Trophoblast cell (in vitro differentiated cells and primary cell): ENCODE results near the gene CD6.

Source experiments
- DNase-seq, 2 donors: peaks; one replicate each; pipeline ENCODE4 v3.0.0-alpha.2; 2016
- H2AFZ ChIP-seq: 2 replicates; pipeline ENCODE4 v1.6.1; 2013; ENCODE audit warnings: low read length, moderate library complexity, mild to moderate bottlenecking; ENCODE audit not compliant: insufficient read depth, poor library complexity
- H2AK5ac ChIP-seq: 2 replicates; pipeline ENCODE4 v1.6.1; 2013; ENCODE audit warnings: mild to moderate bottlenecking, low read length
- H2BK120ac ChIP-seq: 2 replicates; pipeline ENCODE4 v1.6.1; 2013; ENCODE audit warnings: low read length, mild to moderate bottlenecking, moderate library complexity; ENCODE audit not compliant: insufficient read depth, poor library complexity
- H2BK12ac ChIP-seq: 2 replicates; pipeline ENCODE4 v1.6.1; 2013; ENCODE audit warnings: mild to moderate bottlenecking, low read length, moderate library complexity
- H2BK5ac ChIP-seq: 2 replicates; pipeline ENCODE4 v1.6.1; 2013; ENCODE audit warnings: low read length, low read depth, moderate library complexity, mild to moderate bottlenecking; ENCODE audit not compliant: poor library complexity
- H3K14ac ChIP-seq: 2 replicates; pipeline ENCODE4 v1.6.1; 2013; ENCODE audit warnings: mild to moderate bottlenecking, low read length
- H3K18ac ChIP-seq: 2 replicates; pipeline ENCODE4 v1.6.1; 2013; ENCODE audit warnings: mild to moderate bottlenecking, low read length
- H3K23ac ChIP-seq: 2 replicates; pipeline ENCODE4 v1.6.1; 2013; ENCODE audit warnings: low read length
- H3K27ac ChIP-seq: 2 replicates; pipeline ENCODE4 v1.5.1; 2013; ENCODE audit warnings: low read depth, mild to moderate bottlenecking, inconsistent platforms, low read length, moderate library complexity
- H3K27me3 ChIP-seq: 2 replicates; pipeline ENCODE4 v1.6.1; 2013; ENCODE audit warnings: inconsistent platforms, mild to moderate bottlenecking, low read length, moderate library complexity; ENCODE audit not compliant: insufficient read depth
- H3K36me3 ChIP-seq, 2 experiments: 1 replicate in 1 of 2; 2 replicates in 1 of 2; pipeline ENCODE4 v1.6.1; 2013; ENCODE audit warnings: low read length in 2 of 2, mild to moderate bottlenecking in 2 of 2, moderate library complexity in 1 of 2; ENCODE audit not compliant: insufficient read depth in 2 of 2, control insufficient read depth in 1 of 2
- H3K4ac ChIP-seq: 2 replicates; pipeline ENCODE4 v1.6.1; 2013; ENCODE audit warnings: low read depth, mild to moderate bottlenecking, low read length, moderate library complexity
- H3K4me1 ChIP-seq, 2 experiments: 1 replicate in 1 of 2; 2 replicates in 1 of 2; pipeline ENCODE4 v1.6.1; 2013; ENCODE audit warnings: low read length in 2 of 2, mild to moderate bottlenecking in 2 of 2, moderate library complexity in 1 of 2; ENCODE audit not compliant: insufficient read depth in 2 of 2, control insufficient read depth in 1 of 2
- H3K4me2 ChIP-seq: 2 replicates; pipeline ENCODE4 v1.6.1; 2013; ENCODE audit warnings: inconsistent platforms, mild to moderate bottlenecking, low read length, moderate library complexity
- H3K4me3 ChIP-seq: 2 replicates; pipeline ENCODE4 v1.5.1; 2013; ENCODE audit warnings: mild to moderate bottlenecking, low read depth, low read length, inconsistent platforms
- H3K79me1 ChIP-seq: one replicate; pipeline ENCODE4 v1.6.1; 2013; ENCODE audit warnings: low read length
- H3K79me2 ChIP-seq: 2 replicates; pipeline ENCODE4 v1.6.1; 2013; ENCODE audit warnings: low read length, mild to moderate bottlenecking; ENCODE audit not compliant: control insufficient read depth, insufficient read depth, poor library complexity
- H3K9ac ChIP-seq: 2 replicates; pipeline ENCODE4 v1.6.1; 2013; ENCODE audit warnings: mild to moderate bottlenecking, low read length
- H3K9me3 ChIP-seq: 2 replicates; pipeline ENCODE4 v1.6.1; 2013; ENCODE audit warnings: low read depth, mild to moderate bottlenecking, control low read depth, inconsistent platforms, low read length; ENCODE audit not compliant: insufficient read depth
- H4K12ac ChIP-seq: 2 replicates; pipeline ENCODE4 v1.6.1; 2013; ENCODE audit warnings: low read depth, mild to moderate bottlenecking, low read length, moderate library complexity
- H4K8ac ChIP-seq: 2 replicates; pipeline ENCODE4 v1.6.1; 2013; ENCODE audit warnings: low read depth, mild to moderate bottlenecking, low read length, moderate library complexity
- H4K91ac ChIP-seq: one replicate; pipeline ENCODE4 v1.6.1; 2013; ENCODE audit warnings: low read depth, mild to moderate bottlenecking, low read length, moderate library complexity
- WGBS: extraction: QIAGEN DNeasy Blood & Tissue Kit; methylation state at CpG from one replicate; pipeline ENCODE4 v1.1.7; 2013; ENCODE audit warnings: missing lambda C conversion rate; ENCODE audit not compliant: insufficient read length, insufficient coverage; ENCODE audit errors: extremely low coverage; 5-methylcytosine and 5-hydroxymethylcytosine counted together

CD6 gene

GRCh38 chr11:61054927-61055562, 83.6 kb downstream of the CD6 start:
- Histone ChIP-seq H3K36me3 (no peaks in the 10 kb centered on the region), H3K4me1 (no peaks in the 10 kb centered on the region), H3K27ac (no peak overlapping the region), H2BK12ac (no peak overlapping the region), H4K8ac (no peak overlapping the region), H2AK5ac (no peak overlapping the region), H3K27me3 (no peaks in the 10 kb centered on the region), H4K12ac (no peak overlapping the region), H3K79me1 (no peaks in the 10 kb centered on the region), H3K23ac (no peak overlapping the region), H3K9me3 (no peaks in the 10 kb centered on the region), H3K4me2 (no peak overlapping the region), H3K14ac (no peak overlapping the region), H2AFZ (no peak overlapping the region), H3K4me3 (no peak overlapping the region), H3K18ac (no peak overlapping the region), H2BK5ac (no peak overlapping the region), H3K79me2 (no peaks in the 10 kb centered on the region), H4K91ac (no peak overlapping the region), H3K9ac (no peak overlapping the region), H3K4ac (no peak overlapping the region), H2BK120ac (no peak overlapping the region)
- DNase-seq = no peak
- no CpG with 5 or more reads among the region's 16 CpGs for WGBS

- H3K36me3 ChIP-seq = no peaks in the 10 kb centered on the region
- no peak overlapping the region for H3K14ac ChIP-seq
- no peaks in the 10 kb centered on the region for H3K27me3 ChIP-seq
- no peaks in the 10 kb centered on the region for H3K4me1 ChIP-seq
- no peak overlapping the region for H4K12ac ChIP-seq
- no peak overlapping the region for H3K27ac ChIP-seq
- H2AK5ac ChIP-seq = no peak overlapping the region
- no peaks in the 10 kb centered on the region for H3K9me3 ChIP-seq
- H3K23ac ChIP-seq = no peak overlapping the region
- no peak overlapping the region for H4K8ac ChIP-seq
- no CpG with 5 or more reads among the region's 8 CpGs for whole genome bisulfite sequencing
- no peak overlapping the region for H4K91ac ChIP-seq
- no peak overlapping the region for H2BK120ac ChIP-seq
- H3K4me2 ChIP-seq = no peak overlapping the region
- no peaks in the 10 kb centered on the region for H3K79me1 ChIP-seq
- no peaks in the 10 kb centered on the region for H3K79me2 ChIP-seq
- no peak for DNase-seq
- no peak overlapping the region for H3K4ac ChIP-seq
- no peak overlapping the region for H3K9ac ChIP-seq
- H2BK12ac ChIP-seq = no peak overlapping the region
- H2AFZ ChIP-seq = no peak overlapping the region
- H2BK5ac ChIP-seq = no peak overlapping the region
- no peak overlapping the region for H3K4me3 ChIP-seq
- no peak overlapping the region for H3K18ac ChIP-seq
Observed at GRCh38 chr11:61055776-61056175, 84.3 kb downstream of the CD6 start.

- H3K36me3 ChIP-seq = no peaks in the 10 kb centered on the region
- H3K14ac ChIP-seq = no peak overlapping the region
- H3K18ac ChIP-seq = no peak overlapping the region
- no peak overlapping the region for H2BK12ac ChIP-seq
- H2AFZ ChIP-seq = no peak overlapping the region
- no peak overlapping the region for H4K12ac ChIP-seq
- no peak overlapping the region for H4K91ac ChIP-seq
- no peaks in the 10 kb centered on the region for H3K4me1 ChIP-seq
- no peaks in the 10 kb centered on the region for H3K9me3 ChIP-seq
- no peaks in the 10 kb centered on the region for H3K27me3 ChIP-seq
- no peak overlapping the region for H3K27ac ChIP-seq
- H3K9ac ChIP-seq = no peak overlapping the region
- H3K23ac ChIP-seq = no peak overlapping the region
- H2BK120ac ChIP-seq = no peak overlapping the region
- no peak overlapping the region for H3K4me3 ChIP-seq
- no peaks in the 10 kb centered on the region for H3K79me1 ChIP-seq
- H3K4me2 ChIP-seq = no peak overlapping the region
- no peak overlapping the region for H4K8ac ChIP-seq
- H2AK5ac ChIP-seq = no peak overlapping the region
- no peak overlapping the region for H2BK5ac ChIP-seq
- no CpG with 5 or more reads among the region's 6 CpGs for WGBS
- no peak overlapping the region for H3K4ac ChIP-seq
- DNase-seq = no peak
- H3K79me2 ChIP-seq = no peaks in the 10 kb centered on the region
Observed at GRCh38 chr11:61056571-61056970, 85.1 kb downstream of the CD6 start.

GRCh38 chr11:61056981-61057380, 85.5 kb downstream of the CD6 start:
- no peaks in the 10 kb centered on the region for H3K79me1 ChIP-seq
- H3K27me3 ChIP-seq = no peaks in the 10 kb centered on the region
- no peak overlapping the region for H4K91ac ChIP-seq
- H3K14ac ChIP-seq = no peak overlapping the region
- H2BK120ac ChIP-seq = no peak overlapping the region
- H3K4me3 ChIP-seq = no peak overlapping the region
- no peaks in the 10 kb centered on the region for H3K79me2 ChIP-seq
- H2BK5ac ChIP-seq = no peak overlapping the region
- no peak overlapping the region for H3K18ac ChIP-seq
- no peak overlapping the region for H3K23ac ChIP-seq
- no peaks in the 10 kb centered on the region for H3K4me1 ChIP-seq
- H2AK5ac ChIP-seq = no peak overlapping the region
- no peaks in the 10 kb centered on the region for H3K36me3 ChIP-seq
- H2BK12ac ChIP-seq = no peak overlapping the region
- no CpG with 5 or more reads among the region's 7 CpGs for WGBS
- H3K27ac ChIP-seq = no peak overlapping the region
- H3K4me2 ChIP-seq = no peak overlapping the region
- H3K9ac ChIP-seq = no peak overlapping the region
- no peak overlapping the region for H4K12ac ChIP-seq
- no peak overlapping the region for H4K8ac ChIP-seq
- no peak for DNase-seq
- H3K4ac ChIP-seq = no peak overlapping the region
- H2AFZ ChIP-seq = no peak overlapping the region
- H3K9me3 ChIP-seq = no peaks in the 10 kb centered on the region
